Fibroblast of the aortic adventitia (primary cell): ENCODE results near the gene PNPLA6. TPM values are rescaled to one million over a fixed set of nuclear protein-coding genes. Genes with fewer than 3 reads are reported as not detected.
A peak's percentile ranks its signal among the peaks of the same experiment; 100 is the strongest.

Experiments used
- DNase-seq: peaks from one replicate; pipeline ENCODE4 v3.0.0-alpha.2; 2010; ENCODE audit warnings: low read depth
- H3K4me3 ChIP-seq: 2 replicates; pipeline ENCODE4 v1.5.1; 2011; ENCODE audit warnings: low read depth, mild to moderate bottlenecking, control low read depth, low read length, moderate library complexity
- total RNA-seq: library from RNA; depleted of rRNA; stranded (reverse); fragments of >200 nt; gene quantifications from 2 replicates; pipeline ENCODE4 v1.2.3, GENCODE V29; 2012; ENCODE audit warnings: low replicate concordance
- TF ChIP-seq, protein P1 (sequence below): IDR thresholded peaks from 2 replicates; pipeline ENCODE4 v1.5.1; 2011; ENCODE audit warnings: mild to moderate bottlenecking, low read length, control low read depth, inconsistent platforms; ENCODE audit not compliant: insufficient read depth

Gene PNPLA6
- 67.8 and 123 TPM in 2 replicates for total RNA-seq

DNA sequence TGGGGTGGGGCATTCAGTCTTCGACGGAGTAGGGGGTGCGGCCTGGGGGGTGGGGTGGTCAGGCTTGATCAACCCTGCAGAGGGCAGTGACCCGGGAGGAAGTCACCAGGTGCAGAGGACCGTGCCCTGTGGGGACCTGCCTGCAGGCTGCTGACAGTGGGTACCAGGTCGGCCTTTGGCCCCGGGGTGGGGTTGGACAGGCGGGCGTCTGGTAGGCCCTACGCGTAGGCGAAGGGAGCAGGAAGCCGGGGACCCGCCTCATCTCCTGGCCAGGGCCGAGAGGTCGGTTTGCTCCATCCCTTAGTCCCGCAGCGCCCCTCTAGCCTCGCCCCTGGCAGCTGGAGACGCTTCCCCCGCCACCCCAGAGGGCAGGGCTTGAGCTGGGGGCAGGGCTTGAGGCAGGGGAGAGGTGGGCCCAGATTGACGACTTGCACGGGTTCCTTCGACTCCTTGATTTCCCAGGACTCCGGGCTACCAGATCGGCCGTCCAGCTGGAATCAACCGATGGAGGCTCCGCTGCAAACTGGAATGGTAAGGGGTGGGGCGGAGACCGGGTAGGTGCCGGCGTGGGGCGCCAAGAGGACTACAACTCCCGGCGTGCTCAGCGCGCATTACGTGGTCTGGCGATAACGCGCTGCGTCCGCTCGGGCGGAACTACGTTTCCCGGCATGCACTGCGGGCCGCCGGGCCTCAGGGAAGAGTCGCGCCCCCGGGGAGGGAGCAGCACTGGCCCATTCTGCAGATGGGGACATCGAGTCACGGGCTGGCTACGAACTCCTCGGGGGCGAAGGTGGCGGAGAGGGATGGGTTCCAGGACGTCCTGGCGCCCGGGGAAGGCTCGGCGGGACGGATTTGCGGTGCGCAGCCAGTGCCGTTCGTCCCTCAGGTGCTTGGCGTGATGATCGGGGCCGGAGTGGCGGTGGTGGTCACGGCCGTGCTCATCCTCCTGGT lies at the start of gene PNPLA6:
PNPLA6 (plus strand) TSS at position 671 of the 951 bp plus-strand sequence; CDS start at position 743, 72 bp downstream.
- DNase-seq: peak; percentile 93
- H3K4me3 ChIP-seq: peak within 1 kb of the TSS; percentile 99
- TF ChIP-seq, protein P1, sequence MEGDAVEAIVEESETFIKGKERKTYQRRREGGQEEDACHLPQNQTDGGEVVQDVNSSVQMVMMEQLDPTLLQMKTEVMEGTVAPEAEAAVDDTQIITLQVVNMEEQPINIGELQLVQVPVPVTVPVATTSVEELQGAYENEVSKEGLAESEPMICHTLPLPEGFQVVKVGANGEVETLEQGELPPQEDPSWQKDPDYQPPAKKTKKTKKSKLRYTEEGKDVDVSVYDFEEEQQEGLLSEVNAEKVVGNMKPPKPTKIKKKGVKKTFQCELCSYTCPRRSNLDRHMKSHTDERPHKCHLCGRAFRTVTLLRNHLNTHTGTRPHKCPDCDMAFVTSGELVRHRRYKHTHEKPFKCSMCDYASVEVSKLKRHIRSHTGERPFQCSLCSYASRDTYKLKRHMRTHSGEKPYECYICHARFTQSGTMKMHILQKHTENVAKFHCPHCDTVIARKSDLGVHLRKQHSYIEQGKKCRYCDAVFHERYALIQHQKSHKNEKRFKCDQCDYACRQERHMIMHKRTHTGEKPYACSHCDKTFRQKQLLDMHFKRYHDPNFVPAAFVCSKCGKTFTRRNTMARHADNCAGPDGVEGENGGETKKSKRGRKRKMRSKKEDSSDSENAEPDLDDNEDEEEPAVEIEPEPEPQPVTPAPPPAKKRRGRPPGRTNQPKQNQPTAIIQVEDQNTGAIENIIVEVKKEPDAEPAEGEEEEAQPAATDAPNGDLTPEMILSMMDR: no peak

GRCh38 chr19:7486923-7487322 lies 48.6 kb upstream of the PNPLA6 start:
- DNase-seq: no peak
- TF ChIP-seq, protein P1: no peak
- H3K4me3 ChIP-seq: no peak overlapping the region

DNA sequence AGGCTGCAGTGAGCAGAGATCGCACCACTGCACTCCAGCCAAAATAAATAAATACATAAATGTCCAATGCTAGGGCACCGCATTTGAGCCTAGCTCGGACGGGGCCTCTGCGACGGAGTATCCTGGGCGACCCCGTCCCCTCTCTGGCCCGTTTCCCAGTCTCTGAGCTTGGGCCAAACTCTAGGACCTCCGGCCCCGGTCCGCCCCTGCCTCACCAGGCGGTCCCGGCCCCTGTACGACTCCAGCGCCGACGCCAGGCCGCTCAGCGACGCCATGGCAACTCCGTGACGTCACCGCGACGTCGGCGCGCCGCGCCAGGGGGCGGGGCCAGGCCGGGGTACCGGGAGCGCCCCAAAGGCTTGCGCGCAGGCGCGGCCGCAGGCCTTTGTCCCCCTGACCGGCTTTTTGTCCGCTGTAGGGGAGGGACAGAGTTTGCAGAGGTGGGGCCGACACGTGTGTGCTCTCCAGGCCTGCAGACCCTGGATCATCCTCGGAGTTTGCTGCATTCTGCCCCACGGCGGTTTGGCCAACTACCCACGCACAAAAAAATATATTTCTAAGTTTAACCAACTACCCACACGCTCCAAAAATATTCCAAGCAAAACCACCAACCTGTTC lies 46.7 kb upstream of the PNPLA6 start, which contains the start of gene PEX11G:
PEX11G (minus strand) TSS at position 300 of the 618 bp plus-strand sequence; CDS start at position 275, 25 bp downstream.
- peak within 1 kb of the TSS; percentile 80 for H3K4me3 ChIP-seq
- DNase-seq: peak; percentile 83
- TF ChIP-seq, protein P1: no peak

- H3K4me3 ChIP-seq: no peak overlapping the region
- TF ChIP-seq, protein P1: no peak
- DNase-seq: no peak
These were observed 45.9 kb upstream of the PNPLA6 start for GRCh38 chr19:7489609-7490044.

- TF ChIP-seq, protein P1: no peak
- no peak overlapping the region for H3K4me3 ChIP-seq
- no peak for DNase-seq
These were observed 43.4 kb upstream of the PNPLA6 start for GRCh38 chr19:7492142-7492541.

GRCh38 chr19:7492558-7492957 lies 43.0 kb upstream of the PNPLA6 start:
- TF ChIP-seq, protein P1: no peak
- no peak for DNase-seq
- no peak overlapping the region for H3K4me3 ChIP-seq
